Nephron progenitor cell (in vitro differentiated cells): ENCODE data around the gene CD163.

Experiments
- DNase-seq: peaks from one replicate; pipeline ENCODE4 v3.0.0; 2021
- H3K27ac Mint-ChIP-seq: 2 replicates; pipeline ENCODE4 v1.8.0; 2021; ENCODE audit warnings: mild to moderate bottlenecking, moderate library complexity, mixed read lengths
- H3K27me3 Mint-ChIP-seq: 2 replicates; pipeline ENCODE4 v1.8.0; 2021; ENCODE audit warnings: mild to moderate bottlenecking, low read depth, mixed read lengths; ENCODE audit not compliant: poor library complexity
- H3K36me3 Mint-ChIP-seq: 2 replicates; pipeline ENCODE4 v1.8.0; 2021; ENCODE audit warnings: low read depth, mixed read lengths
- H3K4me1 Mint-ChIP-seq: 2 replicates; pipeline ENCODE4 v1.8.0; 2021; ENCODE audit warnings: mixed read lengths
- H3K4me3 Mint-ChIP-seq: 2 replicates; pipeline ENCODE4 v1.8.0; 2021; ENCODE audit warnings: mild to moderate bottlenecking, moderate library complexity, mixed read lengths
- H3K9me3 Mint-ChIP-seq: 2 replicates; pipeline ENCODE4 v1.8.0; 2021; ENCODE audit warnings: mild to moderate bottlenecking, moderate library complexity, mixed read lengths
- CTCF ChIP-seq: fragments of 200-600 bp; sonication (generic); IDR thresholded peaks from 2 replicates; pipeline ENCODE4 v1.5.0; 2021; ENCODE audit warnings: antibody characterized with exemption

CD163 gene

GRCh38 chr12:7434670-7435069 is 68.9 kb downstream of the CD163 start:
- Mint-ChIP-seq H3K36me3 (peaks cover 6% of the 10 kb centered on the region), H3K9me3 (peaks cover 20% of the 10 kb centered on the region), H3K4me3 (no peak overlapping the region), H3K4me1 (peaks cover 2% of the 10 kb centered on the region), H3K27me3 (peaks cover 11% of the 10 kb centered on the region), H3K27ac (no peak overlapping the region)
- no peak for DNase-seq
- no peak for TF ChIP-seq CTCF

- TF ChIP-seq CTCF, result no peak
- H3K4me3 Mint-ChIP-seq, result no peak overlapping the region
- H3K9me3 Mint-ChIP-seq, result peaks cover 7% of the 10 kb centered on the region
- no peaks in the 10 kb centered on the region for H3K4me1 Mint-ChIP-seq
- DNase-seq, result no peak
- H3K27ac Mint-ChIP-seq, result no peak overlapping the region
- no peaks in the 10 kb centered on the region for H3K36me3 Mint-ChIP-seq
- H3K27me3 Mint-ChIP-seq, result peaks cover 4% of the 10 kb centered on the region
Measured at GRCh38 chr12:7433276-7433822, 70.2 kb downstream of the CD163 start.

GRCh38 chr12:7431993-7432685 is 71.4 kb downstream of the CD163 start:
- no peaks in the 10 kb centered on the region for H3K9me3 Mint-ChIP-seq
- H3K4me3 Mint-ChIP-seq, result no peak overlapping the region
- no peaks in the 10 kb centered on the region for H3K36me3 Mint-ChIP-seq
- DNase-seq, result no peak
- H3K27me3 Mint-ChIP-seq, result peaks cover 4% of the 10 kb centered on the region
- no peaks in the 10 kb centered on the region for H3K4me1 Mint-ChIP-seq
- H3K27ac Mint-ChIP-seq, result no peak overlapping the region
- no peak for TF ChIP-seq CTCF
